GM19328 (cell line): ENCODE data around the gene LRMDA.

Source experiments
- ATAC-seq: cut with Tn5 transposase; IDR thresholded peaks from one replicate; pipeline ENCODE4 v1.9.1; 2021; ENCODE audit warnings: mild to moderate bottlenecking, moderate library complexity; ENCODE audit not compliant: unreplicated experiment

The LRMDA gene

GRCh38 chr10:76302481-76302880 is 871.1 kb downstream of the LRMDA start:
- ATAC-seq = no peak

- ATAC-seq = no peak
Observed at GRCh38 chr10:76302961-76303630, 871.7 kb downstream of the LRMDA start.

GRCh38 chr10:76303682-76304316 is 872.4 kb downstream of the LRMDA start:
- ATAC-seq = peak; percentile 63

GRCh38 chr10:76305930-76306615 is 874.6 kb downstream of the LRMDA start:
- ATAC-seq = no peak

GRCh38 chr10:76306856-76307255 is 875.4 kb downstream of the LRMDA start:
- no peak for ATAC-seq

- ATAC-seq = no peak
Observed at GRCh38 chr10:76309070-76309469, 877.6 kb downstream of the LRMDA start.

- ATAC-seq = no peak
Observed at GRCh38 chr10:76309741-76310587, 878.5 kb downstream of the LRMDA start.

- ATAC-seq = no peak
Observed at GRCh38 chr10:76310588-76311080, 879.2 kb downstream of the LRMDA start.

- no peak for ATAC-seq
Observed at GRCh38 chr10:76311752-76312636, 880.6 kb downstream of the LRMDA start.

GRCh38 chr10:76315240-76315639 is 883.8 kb downstream of the LRMDA start:
- ATAC-seq = no peak

- ATAC-seq = no peak
Observed at GRCh38 chr10:76316234-76316633, 884.8 kb downstream of the LRMDA start.

- ATAC-seq = no peak
Observed at GRCh38 chr10:76317078-76317477, 885.7 kb downstream of the LRMDA start.

GRCh38 chr10:76318211-76318610 is 886.8 kb downstream of the LRMDA start:
- ATAC-seq = no peak

GRCh38 chr10:76319661-76320060 is 888.2 kb downstream of the LRMDA start:
- ATAC-seq = no peak

- ATAC-seq = no peak
Observed at GRCh38 chr10:76324283-76324682, 892.9 kb downstream of the LRMDA start.

- no peak for ATAC-seq
Observed at GRCh38 chr10:76327441-76327840, 896.0 kb downstream of the LRMDA start.

GRCh38 chr10:76328348-76328747 is 896.9 kb downstream of the LRMDA start:
- ATAC-seq = no peak

GRCh38 chr10:76329891-76330575 is 898.6 kb downstream of the LRMDA start:
- ATAC-seq = no peak

- ATAC-seq = no peak
Observed at GRCh38 chr10:76331742-76332141, 900.3 kb downstream of the LRMDA start.
